ENCODE data around the gene C21orf58. TPM values are rescaled to one million over a fixed set of nuclear protein-coding genes. Genes with fewer than 3 reads are reported as not detected.

C21orf58 gene
- total and polyA plus RNA-seq, 2 experiments from 2014 or later: 17.7 to 23.9 TPM

DNA sequence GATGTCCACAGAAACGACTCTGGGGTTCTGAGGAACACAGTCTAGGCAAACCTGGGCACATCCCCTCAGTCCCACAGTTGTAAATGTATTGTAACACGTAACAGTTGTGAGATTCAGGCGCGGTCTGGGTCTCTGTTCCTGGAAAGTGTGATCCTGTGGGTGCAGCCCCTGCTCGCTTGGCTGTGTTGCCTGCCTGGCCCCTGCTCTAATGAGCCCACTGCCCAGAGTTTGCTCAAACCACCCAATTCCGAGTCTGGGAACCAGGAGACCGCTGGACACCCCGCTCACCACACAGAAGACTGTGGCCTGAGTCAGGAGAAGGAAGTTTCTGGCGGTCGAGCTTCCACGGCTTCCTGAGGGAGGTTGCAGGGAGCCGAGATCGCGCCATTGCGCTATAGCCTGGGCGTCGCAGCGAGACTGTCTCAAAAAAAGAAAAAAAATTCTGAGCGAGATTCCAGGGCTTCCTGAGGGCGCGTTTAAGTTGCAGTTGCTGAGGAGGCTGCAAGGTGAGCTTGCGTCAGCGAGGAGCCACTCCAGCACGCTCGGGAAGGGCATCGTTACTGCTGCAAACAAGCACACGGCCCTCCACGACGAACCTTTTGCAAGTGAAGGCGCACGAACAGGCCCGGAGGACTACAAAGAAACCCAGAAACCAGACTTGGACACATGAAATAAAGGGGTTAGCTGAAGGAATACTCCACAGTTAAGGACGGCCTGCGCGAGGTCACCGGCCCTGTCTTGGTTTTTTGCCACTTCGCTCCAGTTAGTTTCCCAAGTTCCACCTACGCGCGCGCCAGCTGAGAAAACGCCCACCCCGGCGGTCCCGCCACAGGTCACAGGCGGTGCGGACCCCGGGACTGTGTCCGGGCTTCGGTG is 1.1 kb downstream of the C21orf58 start (continued):
- TF ChIP-seq, protein P1, sequence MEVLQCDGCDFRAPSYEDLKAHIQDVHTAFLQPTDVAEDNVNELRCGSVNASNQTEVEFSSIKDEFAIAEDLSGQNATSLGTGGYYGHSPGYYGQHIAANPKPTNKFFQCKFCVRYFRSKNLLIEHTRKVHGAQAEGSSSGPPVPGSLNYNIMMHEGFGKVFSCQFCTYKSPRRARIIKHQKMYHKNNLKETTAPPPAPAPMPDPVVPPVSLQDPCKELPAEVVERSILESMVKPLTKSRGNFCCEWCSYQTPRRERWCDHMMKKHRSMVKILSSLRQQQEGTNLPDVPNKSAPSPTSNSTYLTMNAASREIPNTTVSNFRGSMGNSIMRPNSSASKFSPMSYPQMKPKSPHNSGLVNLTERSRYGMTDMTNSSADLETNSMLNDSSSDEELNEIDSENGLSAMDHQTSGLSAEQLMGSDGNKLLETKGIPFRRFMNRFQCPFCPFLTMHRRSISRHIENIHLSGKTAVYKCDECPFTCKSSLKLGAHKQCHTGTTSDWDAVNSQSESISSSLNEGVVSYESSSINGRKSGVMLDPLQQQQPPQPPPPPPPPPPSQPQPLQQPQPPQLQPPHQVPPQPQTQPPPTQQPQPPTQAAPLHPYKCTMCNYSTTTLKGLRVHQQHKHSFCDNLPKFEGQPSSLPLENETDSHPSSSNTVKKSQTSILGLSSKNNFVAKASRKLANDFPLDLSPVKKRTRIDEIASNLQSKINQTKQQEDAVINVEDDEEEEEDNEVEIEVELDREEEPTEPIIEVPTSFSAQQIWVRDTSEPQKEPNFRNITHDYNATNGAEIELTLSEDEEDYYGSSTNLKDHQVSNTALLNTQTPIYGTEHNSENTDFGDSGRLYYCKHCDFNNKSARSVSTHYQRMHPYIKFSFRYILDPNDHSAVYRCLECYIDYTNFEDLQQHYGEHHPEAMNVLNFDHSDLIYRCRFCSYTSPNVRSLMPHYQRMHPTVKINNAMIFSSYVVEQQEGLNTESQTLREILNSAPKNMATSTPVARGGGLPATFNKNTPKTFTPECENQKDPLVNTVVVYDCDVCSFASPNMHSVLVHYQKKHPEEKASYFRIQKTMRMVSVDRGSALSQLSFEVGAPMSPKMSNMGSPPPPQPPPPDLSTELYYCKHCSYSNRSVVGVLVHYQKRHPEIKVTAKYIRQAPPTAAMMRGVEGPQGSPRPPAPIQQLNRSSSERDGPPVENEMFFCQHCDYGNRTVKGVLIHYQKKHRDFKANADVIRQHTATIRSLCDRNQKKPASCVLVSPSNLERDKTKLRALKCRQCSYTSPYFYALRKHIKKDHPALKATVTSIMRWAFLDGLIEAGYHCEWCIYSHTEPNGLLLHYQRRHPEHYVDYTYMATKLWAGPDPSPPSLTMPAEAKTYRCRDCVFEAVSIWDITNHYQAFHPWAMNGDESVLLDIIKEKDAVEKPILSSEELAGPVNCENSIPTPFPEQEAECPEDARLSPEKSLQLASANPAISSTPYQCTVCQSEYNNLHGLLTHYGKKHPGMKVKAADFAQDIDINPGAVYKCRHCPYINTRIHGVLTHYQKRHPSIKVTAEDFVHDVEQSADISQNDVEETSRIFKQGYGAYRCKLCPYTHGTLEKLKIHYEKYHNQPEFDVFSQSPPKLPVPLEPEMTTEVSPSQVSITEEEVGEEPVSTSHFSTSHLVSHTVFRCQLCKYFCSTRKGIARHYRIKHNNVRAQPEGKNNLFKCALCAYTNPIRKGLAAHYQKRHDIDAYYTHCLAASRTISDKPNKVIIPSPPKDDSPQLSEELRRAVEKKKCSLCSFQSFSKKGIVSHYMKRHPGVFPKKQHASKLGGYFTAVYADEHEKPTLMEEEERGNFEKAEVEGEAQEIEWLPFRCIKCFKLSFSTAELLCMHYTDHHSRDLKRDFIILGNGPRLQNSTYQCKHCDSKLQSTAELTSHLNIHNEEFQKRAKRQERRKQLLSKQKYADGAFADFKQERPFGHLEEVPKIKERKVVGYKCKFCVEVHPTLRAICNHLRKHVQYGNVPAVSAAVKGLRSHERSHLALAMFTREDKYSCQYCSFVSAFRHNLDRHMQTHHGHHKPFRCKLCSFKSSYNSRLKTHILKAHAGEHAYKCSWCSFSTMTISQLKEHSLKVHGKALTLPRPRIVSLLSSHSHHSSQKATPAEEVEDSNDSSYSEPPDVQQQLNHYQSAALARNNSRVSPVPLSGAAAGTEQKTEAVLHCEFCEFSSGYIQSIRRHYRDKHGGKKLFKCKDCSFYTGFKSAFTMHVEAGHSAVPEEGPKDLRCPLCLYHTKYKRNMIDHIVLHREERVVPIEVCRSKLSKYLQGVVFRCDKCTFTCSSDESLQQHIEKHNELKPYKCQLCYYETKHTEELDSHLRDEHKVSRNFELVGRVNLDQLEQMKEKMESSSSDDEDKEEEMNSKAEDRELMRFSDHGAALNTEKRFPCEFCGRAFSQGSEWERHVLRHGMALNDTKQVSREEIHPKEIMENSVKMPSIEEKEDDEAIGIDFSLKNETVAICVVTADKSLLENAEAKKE (CRISPR knock-in tag; IDR thresholded peaks at IDR 0.05): no peak
- no peak for TF ChIP-seq CREB1 (CRISPR knock-in tag; IDR thresholded peaks at IDR 0.05; ENCODE audit: low read depth)
- no peak for TF ChIP-seq ZNF331 (CRISPR knock-in tag; IDR thresholded peaks at IDR 0.05; ENCODE audit: low read depth)
- no peak for TF ChIP-seq REST (IDR thresholded peaks at IDR 0.05; ENCODE audit: unreplicated experiment)
- TF ChIP-seq, protein P2, sequence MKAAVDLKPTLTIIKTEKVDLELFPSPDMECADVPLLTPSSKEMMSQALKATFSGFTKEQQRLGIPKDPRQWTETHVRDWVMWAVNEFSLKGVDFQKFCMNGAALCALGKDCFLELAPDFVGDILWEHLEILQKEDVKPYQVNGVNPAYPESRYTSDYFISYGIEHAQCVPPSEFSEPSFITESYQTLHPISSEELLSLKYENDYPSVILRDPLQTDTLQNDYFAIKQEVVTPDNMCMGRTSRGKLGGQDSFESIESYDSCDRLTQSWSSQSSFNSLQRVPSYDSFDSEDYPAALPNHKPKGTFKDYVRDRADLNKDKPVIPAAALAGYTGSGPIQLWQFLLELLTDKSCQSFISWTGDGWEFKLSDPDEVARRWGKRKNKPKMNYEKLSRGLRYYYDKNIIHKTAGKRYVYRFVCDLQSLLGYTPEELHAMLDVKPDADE (IDR thresholded peaks at IDR 0.05): no peak
- TF ChIP-seq EZH2phosphoT487 (IDR thresholded peaks at IDR 0.05; ENCODE audit: unreplicated experiment): no peak
- no peak for TF ChIP-seq STAT1 (IDR thresholded peaks at IDR 0.05; ENCODE audit: unreplicated experiment)

Measured in GM23338 (cell line).